ENCODE results near the gene HPSE.

DNA sequence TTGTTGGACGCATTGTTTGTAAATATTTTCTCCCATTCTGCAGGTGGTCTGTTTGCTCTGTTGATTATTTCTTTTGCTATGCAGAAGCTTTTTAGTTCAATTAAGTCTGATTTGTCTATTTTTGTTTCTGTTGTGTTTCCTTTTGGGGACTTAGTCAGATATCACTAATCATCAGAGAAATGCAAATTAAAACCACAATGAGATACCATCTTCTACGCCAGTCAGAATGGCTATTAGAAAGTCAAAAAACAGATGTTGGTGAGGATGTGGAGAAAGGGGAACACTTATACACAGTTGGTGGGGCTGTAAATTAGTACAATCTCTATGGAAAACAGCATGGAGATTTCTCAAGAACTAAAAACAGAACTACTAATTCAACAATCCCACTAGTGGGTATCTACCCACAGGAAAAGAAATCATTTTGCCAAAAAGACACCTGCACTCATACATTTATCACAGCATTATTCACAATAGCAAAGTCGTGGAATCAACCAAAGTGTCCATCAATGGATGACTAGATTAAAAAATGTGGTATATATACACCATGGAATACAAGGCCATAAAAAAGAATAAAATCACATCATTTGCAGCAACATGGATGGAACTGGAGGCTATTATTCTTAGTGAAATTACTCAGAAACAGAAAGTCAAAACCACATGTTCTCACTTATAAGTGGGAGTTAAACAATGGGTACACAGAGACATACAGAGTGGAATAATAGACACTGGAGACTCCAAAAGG, 58.2 kb downstream of the HPSE start:
- TF ChIP-seq, protein P1, sequence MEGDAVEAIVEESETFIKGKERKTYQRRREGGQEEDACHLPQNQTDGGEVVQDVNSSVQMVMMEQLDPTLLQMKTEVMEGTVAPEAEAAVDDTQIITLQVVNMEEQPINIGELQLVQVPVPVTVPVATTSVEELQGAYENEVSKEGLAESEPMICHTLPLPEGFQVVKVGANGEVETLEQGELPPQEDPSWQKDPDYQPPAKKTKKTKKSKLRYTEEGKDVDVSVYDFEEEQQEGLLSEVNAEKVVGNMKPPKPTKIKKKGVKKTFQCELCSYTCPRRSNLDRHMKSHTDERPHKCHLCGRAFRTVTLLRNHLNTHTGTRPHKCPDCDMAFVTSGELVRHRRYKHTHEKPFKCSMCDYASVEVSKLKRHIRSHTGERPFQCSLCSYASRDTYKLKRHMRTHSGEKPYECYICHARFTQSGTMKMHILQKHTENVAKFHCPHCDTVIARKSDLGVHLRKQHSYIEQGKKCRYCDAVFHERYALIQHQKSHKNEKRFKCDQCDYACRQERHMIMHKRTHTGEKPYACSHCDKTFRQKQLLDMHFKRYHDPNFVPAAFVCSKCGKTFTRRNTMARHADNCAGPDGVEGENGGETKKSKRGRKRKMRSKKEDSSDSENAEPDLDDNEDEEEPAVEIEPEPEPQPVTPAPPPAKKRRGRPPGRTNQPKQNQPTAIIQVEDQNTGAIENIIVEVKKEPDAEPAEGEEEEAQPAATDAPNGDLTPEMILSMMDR (IDR thresholded peaks at IDR 0.05 in 2 of 3, conservative IDR thresholded peaks at IDR 0.05 in 1 of 3; ENCODE audit: borderline replicate concordance in 1 of 3, insufficient read depth in 1 of 3, low read depth in 2 of 3, low read length in 2 of 3): no peak
- TF ChIP-seq POLR2A (IDR thresholded peaks at IDR 0.05; ENCODE audit: borderline replicate concordance, extremely low read depth, insufficient read depth, insufficient read length) (no peak), SP1 (IDR thresholded peaks at IDR 0.05; ENCODE audit: low read depth) (no peak), EZH2phosphoT487 (IDR thresholded peaks at IDR 0.05; ENCODE audit: borderline replicate concordance) (no peak), POLR2AphosphoS5 (IDR thresholded peaks at IDR 0.05; ENCODE audit: low read depth, low read length) (no peak), YY1 (IDR thresholded peaks at IDR 0.05; ENCODE audit: extremely low read depth, insufficient replicate concordance, low read depth, low read length) (no peak), EZH2 (IDR thresholded peaks at IDR 0.05) (no peak), RAD21 (IDR thresholded peaks at IDR 0.05; ENCODE audit: low read depth) (no peak), CEBPB (IDR thresholded peaks at IDR 0.05; ENCODE audit: low read depth) (no peak)
- TF ChIP-seq, protein P2, sequence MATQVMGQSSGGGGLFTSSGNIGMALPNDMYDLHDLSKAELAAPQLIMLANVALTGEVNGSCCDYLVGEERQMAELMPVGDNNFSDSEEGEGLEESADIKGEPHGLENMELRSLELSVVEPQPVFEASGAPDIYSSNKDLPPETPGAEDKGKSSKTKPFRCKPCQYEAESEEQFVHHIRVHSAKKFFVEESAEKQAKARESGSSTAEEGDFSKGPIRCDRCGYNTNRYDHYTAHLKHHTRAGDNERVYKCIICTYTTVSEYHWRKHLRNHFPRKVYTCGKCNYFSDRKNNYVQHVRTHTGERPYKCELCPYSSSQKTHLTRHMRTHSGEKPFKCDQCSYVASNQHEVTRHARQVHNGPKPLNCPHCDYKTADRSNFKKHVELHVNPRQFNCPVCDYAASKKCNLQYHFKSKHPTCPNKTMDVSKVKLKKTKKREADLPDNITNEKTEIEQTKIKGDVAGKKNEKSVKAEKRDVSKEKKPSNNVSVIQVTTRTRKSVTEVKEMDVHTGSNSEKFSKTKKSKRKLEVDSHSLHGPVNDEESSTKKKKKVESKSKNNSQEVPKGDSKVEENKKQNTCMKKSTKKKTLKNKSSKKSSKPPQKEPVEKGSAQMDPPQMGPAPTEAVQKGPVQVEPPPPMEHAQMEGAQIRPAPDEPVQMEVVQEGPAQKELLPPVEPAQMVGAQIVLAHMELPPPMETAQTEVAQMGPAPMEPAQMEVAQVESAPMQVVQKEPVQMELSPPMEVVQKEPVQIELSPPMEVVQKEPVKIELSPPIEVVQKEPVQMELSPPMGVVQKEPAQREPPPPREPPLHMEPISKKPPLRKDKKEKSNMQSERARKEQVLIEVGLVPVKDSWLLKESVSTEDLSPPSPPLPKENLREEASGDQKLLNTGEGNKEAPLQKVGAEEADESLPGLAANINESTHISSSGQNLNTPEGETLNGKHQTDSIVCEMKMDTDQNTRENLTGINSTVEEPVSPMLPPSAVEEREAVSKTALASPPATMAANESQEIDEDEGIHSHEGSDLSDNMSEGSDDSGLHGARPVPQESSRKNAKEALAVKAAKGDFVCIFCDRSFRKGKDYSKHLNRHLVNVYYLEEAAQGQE (IDR thresholded peaks at IDR 0.05; ENCODE audit: low read depth): no peak
